Measurements from ENCODE around the gene NFKBIB. TPM values are rescaled to one million over a fixed set of nuclear protein-coding genes. Genes with fewer than 3 reads are reported as not detected.

NFKBIB gene
- total RNA-seq, 4 donors from 2014 or later, result 24.1 to 39.4 (median 35.8) TPM

DNA sequence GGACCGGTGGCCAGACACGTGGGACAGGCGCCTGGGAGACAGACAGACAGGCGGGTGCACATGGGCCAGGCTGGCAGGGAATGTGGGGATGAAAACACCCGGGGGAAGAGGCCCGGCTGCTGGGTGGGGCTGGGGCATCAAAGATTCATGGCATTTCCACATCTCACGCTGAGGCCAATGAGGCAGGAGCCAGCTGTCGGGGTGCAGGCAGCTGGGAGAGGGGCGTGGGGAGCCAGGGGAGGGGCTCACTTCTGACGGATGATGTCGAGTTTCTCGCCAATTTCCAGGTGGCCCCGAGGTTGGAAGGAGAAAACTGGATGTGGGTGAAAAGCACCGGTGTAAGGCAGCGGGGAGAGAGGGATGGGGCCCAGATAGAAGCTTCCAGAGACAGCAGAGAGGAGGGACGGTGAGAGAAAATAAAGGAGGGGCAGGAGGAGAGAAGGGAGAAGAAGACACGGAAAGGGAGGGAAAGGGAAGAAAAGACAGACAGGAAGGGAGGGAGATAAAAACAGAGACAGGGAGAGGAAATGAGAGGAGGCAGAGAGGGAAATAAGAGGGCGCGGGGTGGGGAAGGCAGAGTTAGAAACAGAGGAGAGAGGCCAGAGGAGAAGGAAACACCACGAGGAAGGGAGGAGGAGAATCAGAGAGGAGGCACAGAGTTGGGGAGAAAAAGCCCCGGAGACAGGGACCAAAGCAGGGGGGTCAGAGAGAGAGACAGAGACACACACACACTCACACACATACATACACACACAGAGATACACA lies 20.2 kb downstream of the NFKBIB start:
- no peaks in the 10 kb centered on the region for H3K27me3 ChIP-seq
- H3K4me1 ChIP-seq, result no peaks in the 10 kb centered on the region
- H3K4me3 ChIP-seq, result no peak overlapping the region
- no peak for DNase-seq (ENCODE audit: extremely low spot score)
- H3K27ac ChIP-seq (replicated peaks in 1 of 4), result no peak overlapping the region
- peaks cover 3 to 50% (median 31%) of the 10 kb centered on the region in 4 donors for H3K36me3 ChIP-seq
- intact Hi-C loops (cut with DNase I), result loop anchor here (10.0 kb wide), 1 partner anchor 375 kb away; no protein-coding TSS in a partner anchor
- WGBS, result 61% methylated on average over 21 of the region's 21 CpGs
- no peaks in the 10 kb centered on the region for H3K9me3 ChIP-seq
- TF ChIP-seq, protein P1, sequence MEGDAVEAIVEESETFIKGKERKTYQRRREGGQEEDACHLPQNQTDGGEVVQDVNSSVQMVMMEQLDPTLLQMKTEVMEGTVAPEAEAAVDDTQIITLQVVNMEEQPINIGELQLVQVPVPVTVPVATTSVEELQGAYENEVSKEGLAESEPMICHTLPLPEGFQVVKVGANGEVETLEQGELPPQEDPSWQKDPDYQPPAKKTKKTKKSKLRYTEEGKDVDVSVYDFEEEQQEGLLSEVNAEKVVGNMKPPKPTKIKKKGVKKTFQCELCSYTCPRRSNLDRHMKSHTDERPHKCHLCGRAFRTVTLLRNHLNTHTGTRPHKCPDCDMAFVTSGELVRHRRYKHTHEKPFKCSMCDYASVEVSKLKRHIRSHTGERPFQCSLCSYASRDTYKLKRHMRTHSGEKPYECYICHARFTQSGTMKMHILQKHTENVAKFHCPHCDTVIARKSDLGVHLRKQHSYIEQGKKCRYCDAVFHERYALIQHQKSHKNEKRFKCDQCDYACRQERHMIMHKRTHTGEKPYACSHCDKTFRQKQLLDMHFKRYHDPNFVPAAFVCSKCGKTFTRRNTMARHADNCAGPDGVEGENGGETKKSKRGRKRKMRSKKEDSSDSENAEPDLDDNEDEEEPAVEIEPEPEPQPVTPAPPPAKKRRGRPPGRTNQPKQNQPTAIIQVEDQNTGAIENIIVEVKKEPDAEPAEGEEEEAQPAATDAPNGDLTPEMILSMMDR (IDR thresholded peaks at IDR 0.05), result no peak
- no peak for TF ChIP-seq EP300 (IDR thresholded peaks at IDR 0.05)
- TF ChIP-seq POLR2AphosphoS5 (IDR thresholded peaks at IDR 0.05), result no peak
- no peak for TF ChIP-seq POLR2A (IDR thresholded peaks at IDR 0.05; ENCODE audit: low read depth)

DNA sequence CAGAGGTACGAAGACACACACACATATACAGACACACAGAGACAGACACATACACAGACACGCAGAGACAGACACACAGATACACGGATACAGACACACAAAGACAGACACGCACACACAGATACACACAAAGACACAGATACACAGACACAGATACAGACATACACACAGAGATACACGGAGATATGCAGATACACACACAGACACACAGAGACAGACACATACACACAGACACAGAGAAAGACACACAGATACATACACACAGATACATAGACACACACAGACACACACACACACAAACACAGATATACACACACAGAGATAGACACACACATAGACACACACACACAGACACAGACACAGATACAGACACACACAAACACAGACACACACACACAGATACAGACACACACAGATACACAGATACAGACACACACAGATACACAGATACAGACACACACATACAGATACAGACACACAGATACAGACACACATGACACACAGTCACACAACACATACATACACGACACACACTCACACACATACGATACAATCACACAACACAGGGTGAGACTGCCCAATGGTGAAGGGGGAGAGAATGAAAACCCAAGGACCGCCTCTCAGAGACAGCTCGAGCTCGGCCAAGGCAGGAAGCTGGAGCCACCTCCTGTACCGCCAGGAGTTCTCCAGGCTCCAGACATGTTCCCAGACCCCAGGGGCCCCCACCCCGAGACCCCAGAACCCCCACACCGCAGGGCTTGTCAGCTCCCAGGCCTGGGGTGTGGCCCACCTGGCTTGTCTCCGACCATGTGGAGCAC lies 21.0 kb downstream of the NFKBIB start:
- intact Hi-C loops (cut with DNase I), result loop anchor here (10.0 kb wide), 1 partner anchor 376 kb away; no protein-coding TSS in a partner anchor
- Histone ChIP-seq H3K9me3 (no peaks in the 10 kb centered on the region), H3K4me3 (no peak overlapping the region), H3K27me3 (no peaks in the 10 kb centered on the region), H3K27ac (replicated peaks in 1 of 4) (no peak overlapping the region), H3K4me1 (no peaks in the 10 kb centered on the region), H3K36me3 (peaks cover 10 to 50% (median 33%) of the 10 kb centered on the region in 4 donors)
- no peak for DNase-seq (ENCODE audit: extremely low spot score)
- TF ChIP-seq, protein P1 (IDR thresholded peaks at IDR 0.05), result no peak
- no peak for TF ChIP-seq POLR2AphosphoS5 (IDR thresholded peaks at IDR 0.05)
- WGBS, result 72% methylated on average over 10 of the region's 14 CpGs

DNA sequence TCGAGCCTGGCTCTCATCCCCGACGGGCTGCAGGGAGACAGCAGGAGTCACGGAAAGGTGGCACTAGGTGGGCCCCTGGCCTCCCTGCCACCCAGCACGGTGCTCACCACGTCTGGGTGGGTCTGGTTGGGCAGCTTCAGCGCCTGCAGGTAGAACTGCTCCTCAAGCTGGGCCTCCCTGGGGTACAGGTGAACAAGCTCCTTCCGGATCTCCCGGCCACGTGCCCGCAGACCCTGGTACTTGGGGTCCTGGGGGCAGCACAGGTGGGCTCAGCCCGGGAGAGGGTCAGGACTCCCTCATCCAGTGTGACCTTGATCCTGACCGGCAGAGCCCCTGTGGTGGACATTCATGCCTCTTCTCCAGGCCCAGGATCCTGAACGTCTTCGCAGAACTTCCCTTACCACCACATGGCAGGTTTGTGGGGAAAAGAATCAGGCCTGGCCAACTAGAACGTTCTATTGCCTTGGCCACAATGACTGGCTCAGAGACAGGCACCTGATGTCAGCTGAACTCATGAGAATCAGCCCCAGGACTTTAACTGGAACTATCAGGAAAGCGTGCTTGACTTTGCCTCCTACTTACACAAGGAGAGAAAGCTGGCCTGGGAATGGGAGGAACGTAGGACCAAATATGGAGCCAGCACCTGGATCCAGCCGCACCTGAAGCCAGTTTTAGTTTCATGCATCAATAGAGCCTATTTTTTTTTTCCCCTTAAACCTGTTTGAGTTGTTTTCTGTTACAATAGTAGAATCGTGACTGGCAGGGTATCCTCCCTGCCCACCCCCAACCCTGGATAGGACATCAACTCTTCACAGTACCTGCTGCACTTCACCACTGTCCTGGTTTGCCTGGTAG lies 21.9 kb downstream of the NFKBIB start:
- peaks cover 10 to 51% (median 36%) of the 10 kb centered on the region in 4 donors for H3K36me3 ChIP-seq
- H3K9me3 ChIP-seq, result no peaks in the 10 kb centered on the region
- no peak for DNase-seq (ENCODE audit: extremely low spot score)
- TF ChIP-seq POLR2A (IDR thresholded peaks at IDR 0.05; ENCODE audit: low read depth), result no peak
- no peak for TF ChIP-seq POLR2AphosphoS5 (IDR thresholded peaks at IDR 0.05)
- TF ChIP-seq, protein P1 (IDR thresholded peaks at IDR 0.05), result no peak
- WGBS, result 86% methylated on average over 16 of the region's 20 CpGs
- no peaks in the 10 kb centered on the region for H3K4me1 ChIP-seq
- H3K4me3 ChIP-seq, result no peak overlapping the region
- no peak overlapping the region for H3K27ac ChIP-seq (replicated peaks in 1 of 4)
- intact Hi-C loops (cut with DNase I), result loop anchor here (10.0 kb wide), 1 partner anchor 377 kb away; no protein-coding TSS in a partner anchor
- no peaks in the 10 kb centered on the region for H3K27me3 ChIP-seq

DNA sequence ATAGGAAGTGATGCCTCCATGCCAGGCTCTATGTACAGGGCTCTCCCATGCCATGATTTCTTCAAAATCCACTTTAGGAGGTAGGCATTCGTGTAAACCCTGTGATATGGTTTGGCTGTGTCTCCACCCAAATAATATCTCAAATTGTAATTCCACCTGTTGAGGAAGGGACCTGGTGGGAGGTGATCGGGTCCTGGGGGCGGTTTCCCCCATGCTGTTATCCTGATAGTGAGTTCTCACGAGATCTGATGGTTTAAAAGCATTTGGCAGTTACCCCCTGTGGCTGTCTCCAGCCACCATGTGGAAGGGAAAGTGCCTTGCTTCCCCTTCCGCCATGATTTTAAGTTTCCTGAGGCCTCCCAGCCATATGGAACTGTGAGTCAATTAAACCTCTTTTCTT lies 22.7 kb downstream of the NFKBIB start:
- Histone ChIP-seq H3K27ac (replicated peaks in 1 of 4) (no peak overlapping the region), H3K4me1 (no peaks in the 10 kb centered on the region), H3K9me3 (no peaks in the 10 kb centered on the region), H3K27me3 (no peaks in the 10 kb centered on the region), H3K4me3 (no peak overlapping the region), H3K36me3 (peaks cover 10 to 55% (median 36%) of the 10 kb centered on the region in 4 donors)
- 89% methylated on average over 5 of the region's 5 CpGs for whole genome bisulfite sequencing
- intact Hi-C loops (cut with DNase I), result loop anchor here (10.0 kb wide), 1 partner anchor 378 kb away; no protein-coding TSS in a partner anchor
- no peak for TF ChIP-seq POLR2AphosphoS5 (IDR thresholded peaks at IDR 0.05)
- no peak for DNase-seq (ENCODE audit: extremely low spot score)
